ENCODE data around the gene MFSD6.
A peak's percentile ranks its signal among the peaks of the same experiment; 100 is the strongest.
"Not testable (repeated sequence)": the region's sequence is repeated elsewhere in the genome, so short reads cannot be mapped to it uniquely, and the experiment has no call there.

MFSD6 gene

GRCh38 chr2:190405995-190406394, 2.2 kb upstream of the MFSD6 start:
- no peak for DNase-seq

GRCh38 chr2:190406805-190407204, 1.4 kb upstream of the MFSD6 start:
- no peak for DNase-seq

GRCh38 chr2:190407246-190407661, 901 bp upstream of the MFSD6 start:
- DNase-seq, result peak; percentile 70

GRCh38 chr2:190408538-190409271, 550 bp downstream of the MFSD6 start:
- peak; percentile 51 for DNase-seq

GRCh38 chr2:190409616-190410015, 1.5 kb downstream of the MFSD6 start:
- DNase-seq, result peak; percentile 25

- no peak for DNase-seq
Measured at GRCh38 chr2:190410166-190410565, 2.0 kb downstream of the MFSD6 start.

GRCh38 chr2:190412966-190413365, 4.8 kb downstream of the MFSD6 start:
- no peak for DNase-seq

GRCh38 chr2:190413421-190413820, 5.3 kb downstream of the MFSD6 start:
- DNase-seq, result no peak

GRCh38 chr2:190415251-190415650, 7.1 kb downstream of the MFSD6 start:
- no peak for DNase-seq

- DNase-seq, result no peak
Measured at GRCh38 chr2:190415794-190416775, 7.9 kb downstream of the MFSD6 start.

- DNase-seq, result no peak
Measured at GRCh38 chr2:190417045-190417842, 9.1 kb downstream of the MFSD6 start.

GRCh38 chr2:190418727-190419126, 10.6 kb downstream of the MFSD6 start:
- no peak for DNase-seq

GRCh38 chr2:190420801-190421200, 12.6 kb downstream of the MFSD6 start:
- no peak for DNase-seq

- DNase-seq, result no peak
Measured at GRCh38 chr2:190425221-190425866, 17.2 kb downstream of the MFSD6 start.

GRCh38 chr2:190425883-190426658, 17.9 kb downstream of the MFSD6 start:
- no peak for DNase-seq

GRCh38 chr2:190430866-190431265, 22.7 kb downstream of the MFSD6 start:
- not testable (repeated sequence) for DNase-seq

GRCh38 chr2:190431907-190432306, 23.8 kb downstream of the MFSD6 start:
- no peak for DNase-seq

- peak; percentile 32 for DNase-seq
Measured at GRCh38 chr2:190432567-190433231, 24.5 kb downstream of the MFSD6 start.

GRCh38 chr2:190435031-190435670, 27.0 kb downstream of the MFSD6 start:
- DNase-seq, result no peak

GRCh38 chr2:190436557-190436956, 28.4 kb downstream of the MFSD6 start:
- DNase-seq, result no peak

GRCh38 chr2:190440113-190440512, 32.0 kb downstream of the MFSD6 start:
- no peak for DNase-seq
